Measurements from ENCODE around the gene MYEOV. TPM values are rescaled to one million over a fixed set of nuclear protein-coding genes. Genes with fewer than 3 reads are reported as not detected.
A peak's percentile ranks its signal among the peaks of the same experiment; 100 is the strongest.

Gene MYEOV
- total RNA-seq, 1 experiment from 2014 or later = 182 TPM

DNA sequence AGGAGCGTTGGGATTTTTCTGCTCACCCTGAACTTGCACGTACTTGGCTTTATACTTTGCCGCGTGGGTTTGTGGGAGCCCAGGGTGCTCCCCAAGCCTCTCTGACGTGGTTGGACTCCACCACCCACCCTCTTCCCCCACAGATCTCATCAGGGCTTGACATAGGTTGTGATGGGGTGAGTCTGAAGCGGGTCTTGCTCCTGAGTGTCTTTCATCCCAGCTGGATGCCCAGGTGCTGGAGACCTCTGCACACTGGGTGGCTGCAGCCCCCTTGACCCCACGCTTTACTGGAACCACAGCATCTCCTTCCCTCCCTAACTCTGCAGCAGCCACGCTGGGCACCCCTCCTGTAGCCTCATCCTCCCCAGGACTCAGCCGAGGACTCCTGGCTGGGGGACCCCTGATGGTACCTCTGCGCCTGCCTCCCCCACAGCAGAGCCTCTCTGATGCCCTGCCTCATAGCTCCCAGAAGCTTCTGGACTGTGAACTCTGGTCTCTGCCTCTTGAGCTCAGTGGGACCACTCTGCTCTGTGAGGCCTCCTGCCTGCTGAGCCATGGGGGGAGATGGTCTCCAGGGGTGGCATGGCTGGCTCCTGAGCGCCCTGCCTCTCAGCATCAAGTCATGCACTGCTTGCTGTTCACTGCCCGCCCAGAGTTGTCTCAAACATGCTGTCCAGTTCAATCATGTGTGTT lies 45.2 kb downstream of the MYEOV start:
- H3K4me2 ChIP-seq = no peak overlapping the region
- no peaks in the 10 kb centered on the region for H3K9me3 ChIP-seq (ENCODE audit: insufficient read depth, low read depth)
- peaks cover 100% of the 10 kb centered on the region for H3K79me2 ChIP-seq (ENCODE audit: low read depth)
- TF ChIP-seq, protein P1, sequence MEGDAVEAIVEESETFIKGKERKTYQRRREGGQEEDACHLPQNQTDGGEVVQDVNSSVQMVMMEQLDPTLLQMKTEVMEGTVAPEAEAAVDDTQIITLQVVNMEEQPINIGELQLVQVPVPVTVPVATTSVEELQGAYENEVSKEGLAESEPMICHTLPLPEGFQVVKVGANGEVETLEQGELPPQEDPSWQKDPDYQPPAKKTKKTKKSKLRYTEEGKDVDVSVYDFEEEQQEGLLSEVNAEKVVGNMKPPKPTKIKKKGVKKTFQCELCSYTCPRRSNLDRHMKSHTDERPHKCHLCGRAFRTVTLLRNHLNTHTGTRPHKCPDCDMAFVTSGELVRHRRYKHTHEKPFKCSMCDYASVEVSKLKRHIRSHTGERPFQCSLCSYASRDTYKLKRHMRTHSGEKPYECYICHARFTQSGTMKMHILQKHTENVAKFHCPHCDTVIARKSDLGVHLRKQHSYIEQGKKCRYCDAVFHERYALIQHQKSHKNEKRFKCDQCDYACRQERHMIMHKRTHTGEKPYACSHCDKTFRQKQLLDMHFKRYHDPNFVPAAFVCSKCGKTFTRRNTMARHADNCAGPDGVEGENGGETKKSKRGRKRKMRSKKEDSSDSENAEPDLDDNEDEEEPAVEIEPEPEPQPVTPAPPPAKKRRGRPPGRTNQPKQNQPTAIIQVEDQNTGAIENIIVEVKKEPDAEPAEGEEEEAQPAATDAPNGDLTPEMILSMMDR (conservative IDR thresholded peaks at IDR 0.05) = no peak
- no peak for TF ChIP-seq EZH2 (IDR thresholded peaks at IDR 0.05; ENCODE audit: low read depth)
- BruUV-seq (replicated peaks) = no TSS peak
- no peak overlapping the region for H3K4me3 ChIP-seq
- no peaks in the 10 kb centered on the region for H3K27me3 ChIP-seq (ENCODE audit: insufficient read depth, low read depth)
- H4K20me1 ChIP-seq (ENCODE audit: insufficient read depth) = peaks cover 94% of the 10 kb centered on the region
- no peaks in the 10 kb centered on the region for H3K9me2 ChIP-seq (ENCODE audit: insufficient read depth)
- ChIA-PET CTCF (no interaction called here), POLR2A (ENCODE audit: unreplicated experiment) (no interaction called here)
- peaks cover 97% of the 10 kb centered on the region for H3F3A ChIP-seq (ENCODE audit: insufficient read depth, low read depth)
- H3K36me3 ChIP-seq (ENCODE audit: low read depth) = peaks cover 61% of the 10 kb centered on the region
- H3K27ac ChIP-seq = peak overlapping the region; percentile 9; the same call in 1 of the 2 replicates
- H2AFZ ChIP-seq = no peak overlapping the region
- peaks cover 35% of the 10 kb centered on the region for H3K4me1 ChIP-seq (replicated peaks; ENCODE audit: insufficient read depth)
- DNase-seq = no peak
- intact Hi-C loops (cut with micrococcal nuclease; ENCODE audit: unreplicated experiment) = no loop called here

DNA sequence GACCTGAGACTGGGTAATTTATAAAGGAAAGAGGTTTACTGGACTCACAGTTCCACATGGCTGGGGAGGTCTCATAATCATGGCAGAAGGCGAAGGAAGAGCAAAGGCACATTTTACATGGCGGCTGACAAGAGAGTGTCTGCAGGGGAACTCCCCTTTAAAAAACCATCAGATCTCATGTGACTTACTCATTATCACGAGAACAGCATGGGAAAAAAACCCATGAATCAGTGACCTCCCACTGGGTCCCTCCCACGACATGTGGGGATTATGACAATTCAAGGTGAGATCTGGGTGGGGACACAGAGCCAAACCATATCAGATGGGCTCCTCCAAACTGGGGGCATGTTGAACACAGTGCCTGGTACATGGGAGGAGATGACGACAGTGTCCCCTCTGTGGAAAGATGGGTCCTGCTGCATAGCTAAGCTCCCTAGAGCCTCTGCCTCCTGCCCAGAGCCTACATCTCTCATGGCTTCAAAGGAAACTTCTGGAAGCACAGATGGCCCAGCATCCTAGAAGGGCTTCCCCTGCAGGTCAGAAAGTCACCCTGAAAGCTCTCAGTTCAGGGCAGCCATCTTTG lies 46.1 kb downstream of the MYEOV start:
- CTCF ChIA-PET = no interaction called here
- intact Hi-C loops (cut with micrococcal nuclease; ENCODE audit: unreplicated experiment) = no loop called here

DNA sequence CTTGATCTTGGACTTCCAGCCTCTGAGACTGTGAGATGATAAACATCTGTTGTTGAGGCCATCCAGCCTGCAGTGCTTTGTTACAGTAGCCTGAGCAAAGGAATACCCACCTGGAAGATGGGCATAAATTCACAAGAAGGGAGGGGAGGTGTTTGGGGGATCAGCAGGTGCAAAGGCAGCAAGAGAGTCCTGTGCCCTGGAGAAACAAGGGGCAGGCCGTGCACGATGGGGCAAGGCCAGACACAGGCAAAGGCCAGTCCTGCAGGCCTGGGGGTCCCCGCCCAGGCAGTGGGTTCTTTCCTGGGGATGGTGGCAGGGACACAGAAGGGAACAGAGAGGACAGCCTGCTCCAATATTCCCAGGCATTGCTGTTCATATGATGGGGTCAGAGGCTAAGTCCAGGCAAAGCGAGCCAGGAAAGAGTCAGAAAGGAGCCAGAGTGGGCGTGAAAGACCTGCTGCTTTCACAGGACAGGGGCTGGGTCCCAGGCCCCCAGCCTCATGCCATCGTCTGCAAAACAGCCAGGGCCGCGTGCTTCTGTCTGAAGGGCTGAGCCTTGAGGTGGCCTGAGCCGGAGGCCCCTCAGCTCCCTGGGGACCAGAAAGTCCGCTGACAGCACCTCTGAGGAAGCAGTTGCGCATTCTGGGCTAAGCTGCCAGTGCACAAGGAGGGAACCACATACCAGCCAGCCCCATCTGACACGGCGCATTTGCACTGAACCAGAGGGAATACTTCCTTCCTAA lies 48.8 kb downstream of the MYEOV start:
- intact Hi-C loops (cut with micrococcal nuclease; ENCODE audit: unreplicated experiment) = no loop called here
- POLR2A ChIA-PET (ENCODE audit: unreplicated experiment) = no interaction called here
- CTCF ChIA-PET = no interaction called here
- peaks cover 85% of the 10 kb centered on the region for H4K20me1 ChIP-seq (ENCODE audit: insufficient read depth)
- H3K4me2 ChIP-seq = no peak overlapping the region
- no peaks in the 10 kb centered on the region for H3K9me3 ChIP-seq (ENCODE audit: insufficient read depth, low read depth)
- no peak overlapping the region for H2AFZ ChIP-seq
- H3F3A ChIP-seq (ENCODE audit: insufficient read depth, low read depth) = peaks cover 98% of the 10 kb centered on the region
- no peaks in the 10 kb centered on the region for H3K9me2 ChIP-seq (ENCODE audit: insufficient read depth)
- no peak overlapping the region for H3K27ac ChIP-seq
- no peak overlapping the region for H3K4me3 ChIP-seq
- H3K79me2 ChIP-seq (ENCODE audit: low read depth) = peaks cover 100% of the 10 kb centered on the region
- TF ChIP-seq EZH2 (IDR thresholded peaks at IDR 0.05; ENCODE audit: low read depth) = no peak
- TF ChIP-seq, protein P1 (conservative IDR thresholded peaks at IDR 0.05) = no peak
- H3K27me3 ChIP-seq (ENCODE audit: insufficient read depth, low read depth) = no peaks in the 10 kb centered on the region
- H3K4me1 ChIP-seq (replicated peaks; ENCODE audit: insufficient read depth) = no peaks in the 10 kb centered on the region; the same call in 1 of the 2 replicates
- peaks cover 62% of the 10 kb centered on the region for H3K36me3 ChIP-seq (ENCODE audit: low read depth)
- BruUV-seq (replicated peaks) = no TSS peak
- no peak for DNase-seq

More for the DNA sequence above, 46.1 kb downstream of the MYEOV start:
- TF ChIP-seq, protein P1 (conservative IDR thresholded peaks at IDR 0.05) = no peak
- TF ChIP-seq EZH2 (IDR thresholded peaks at IDR 0.05; ENCODE audit: low read depth) = no peak
- BruUV-seq (replicated peaks) = no TSS peak
- Histone ChIP-seq H3K79me2 (ENCODE audit: low read depth) (peaks cover 100% of the 10 kb centered on the region), H4K20me1 (ENCODE audit: insufficient read depth) (peaks cover 93% of the 10 kb centered on the region), H3K9me2 (ENCODE audit: insufficient read depth) (no peaks in the 10 kb centered on the region), H3K4me2 (no peak overlapping the region), H3K9me3 (ENCODE audit: insufficient read depth, low read depth) (no peaks in the 10 kb centered on the region), H3K27ac (no peak overlapping the region), H3K4me1 (replicated peaks; ENCODE audit: insufficient read depth) (peaks cover 26% of the 10 kb centered on the region), H3K27me3 (ENCODE audit: insufficient read depth, low read depth) (no peaks in the 10 kb centered on the region), H2AFZ (no peak overlapping the region), H3K36me3 (ENCODE audit: low read depth) (peaks cover 60% of the 10 kb centered on the region), H3K4me3 (no peak overlapping the region), H3F3A (ENCODE audit: insufficient read depth, low read depth) (peaks cover 97% of the 10 kb centered on the region)
- no peak for DNase-seq
- POLR2A ChIA-PET (ENCODE audit: unreplicated experiment) = no interaction called here
